Ovary (tissue), 3 donors: ENCODE data around the gene SIGLECL1.

Experiments used
- EP300 ChIP-seq: sonication (generic); formaldehyde crosslinking; IDR thresholded peaks from one replicate; pipeline ENCODE4 v1.6.1; 2017; ENCODE audit warnings: antibody characterized with exemption
- POLR2A ChIP-seq: fragments of 450-650 bp; IDR thresholded peaks from one replicate; pipeline ENCODE4 v1.6.1; 2017; ENCODE audit warnings: antibody characterized with exemption, mild to moderate bottlenecking, moderate library complexity
- TF ChIP-seq, protein P1 (sequence below), 3 donors: fragments of 450-650 bp in 2 of 3; fragments of 200-600 bp in 1 of 3; IDR thresholded peaks; one replicate each; pipeline versions ENCODE4 v1.5.1 to v1.8.0; 2016 to 2022; ENCODE audit warnings: antibody characterized with exemption in 3 of 3, mild to moderate bottlenecking in 1 of 3
- donor health status: DM: no; HTN: no; CAD: no.

DNA sequence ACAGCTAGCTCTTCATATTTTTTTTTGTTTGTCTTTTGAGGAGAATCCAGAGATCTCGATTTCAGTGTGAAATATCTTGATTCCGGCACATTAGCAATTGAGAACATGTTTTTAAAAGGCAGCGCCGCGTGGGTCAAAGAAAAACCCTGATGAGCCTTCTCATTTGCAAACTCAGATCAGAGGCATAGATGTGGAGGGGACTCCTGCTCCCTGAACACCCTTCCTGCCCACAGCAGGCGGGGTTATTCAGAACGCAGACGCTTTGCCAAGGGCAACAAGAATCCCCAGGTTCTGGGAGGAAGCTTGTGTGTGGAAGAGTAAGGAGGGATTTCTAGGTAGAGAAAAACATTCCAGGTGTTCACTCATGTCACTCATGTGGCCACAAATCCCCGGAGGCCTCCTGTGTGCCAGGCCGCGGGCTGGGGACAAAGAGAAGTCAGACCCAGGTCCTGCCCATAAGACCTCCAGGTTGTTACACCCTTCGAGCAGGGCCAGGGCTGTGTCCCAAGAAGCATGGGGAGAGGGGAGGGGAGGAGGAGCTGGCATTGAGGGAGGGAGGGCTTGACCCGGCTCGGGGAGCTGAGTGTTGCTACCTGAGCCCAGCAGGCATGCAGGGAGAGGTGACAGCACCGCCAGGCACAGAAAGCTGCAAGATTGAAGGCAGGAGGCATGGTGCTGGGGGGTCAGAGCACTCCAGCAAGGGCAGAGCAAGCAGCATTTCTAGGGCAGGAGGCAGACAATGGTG lies 44.7 kb downstream of the SIGLECL1 start:
- TF ChIP-seq POLR2A (no peak), EP300 (no peak)
- TF ChIP-seq, protein P1, sequence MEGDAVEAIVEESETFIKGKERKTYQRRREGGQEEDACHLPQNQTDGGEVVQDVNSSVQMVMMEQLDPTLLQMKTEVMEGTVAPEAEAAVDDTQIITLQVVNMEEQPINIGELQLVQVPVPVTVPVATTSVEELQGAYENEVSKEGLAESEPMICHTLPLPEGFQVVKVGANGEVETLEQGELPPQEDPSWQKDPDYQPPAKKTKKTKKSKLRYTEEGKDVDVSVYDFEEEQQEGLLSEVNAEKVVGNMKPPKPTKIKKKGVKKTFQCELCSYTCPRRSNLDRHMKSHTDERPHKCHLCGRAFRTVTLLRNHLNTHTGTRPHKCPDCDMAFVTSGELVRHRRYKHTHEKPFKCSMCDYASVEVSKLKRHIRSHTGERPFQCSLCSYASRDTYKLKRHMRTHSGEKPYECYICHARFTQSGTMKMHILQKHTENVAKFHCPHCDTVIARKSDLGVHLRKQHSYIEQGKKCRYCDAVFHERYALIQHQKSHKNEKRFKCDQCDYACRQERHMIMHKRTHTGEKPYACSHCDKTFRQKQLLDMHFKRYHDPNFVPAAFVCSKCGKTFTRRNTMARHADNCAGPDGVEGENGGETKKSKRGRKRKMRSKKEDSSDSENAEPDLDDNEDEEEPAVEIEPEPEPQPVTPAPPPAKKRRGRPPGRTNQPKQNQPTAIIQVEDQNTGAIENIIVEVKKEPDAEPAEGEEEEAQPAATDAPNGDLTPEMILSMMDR (IDR thresholded peaks at IDR 0.05) = no peak
